HL-60/S4 (cell line): ENCODE results near the gene PARD3B.

Experiments used
- in situ Hi-C: fragments of 300-500 bp; cut with MboI; formaldehyde crosslinking; loops from 2 replicates; pipeline ENCODE4 v1.14.3; 2022; ENCODE audit warnings: low sequenced_read_pairs

Gene PARD3B

DNA sequence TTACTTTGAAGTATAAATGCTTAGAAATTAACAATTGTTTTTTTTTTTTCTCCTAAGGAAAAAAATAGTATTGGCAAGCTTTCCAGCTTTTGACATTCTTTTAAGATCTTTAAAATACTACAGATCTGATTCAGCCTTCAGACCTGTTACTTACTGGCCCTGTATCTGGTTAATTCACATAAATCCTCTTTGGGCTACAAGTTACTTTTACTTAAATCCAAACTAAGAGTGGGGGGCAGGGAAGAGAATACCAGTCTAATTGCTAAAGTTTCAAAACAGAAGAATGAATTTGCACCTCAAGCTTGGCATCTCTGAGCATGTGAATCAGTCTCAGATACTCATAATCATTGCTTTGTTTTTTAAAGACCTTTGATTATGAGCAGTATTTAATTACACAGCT, 386.3 kb downstream of the PARD3B start:
- in situ Hi-C loops = no loop called here

DNA sequence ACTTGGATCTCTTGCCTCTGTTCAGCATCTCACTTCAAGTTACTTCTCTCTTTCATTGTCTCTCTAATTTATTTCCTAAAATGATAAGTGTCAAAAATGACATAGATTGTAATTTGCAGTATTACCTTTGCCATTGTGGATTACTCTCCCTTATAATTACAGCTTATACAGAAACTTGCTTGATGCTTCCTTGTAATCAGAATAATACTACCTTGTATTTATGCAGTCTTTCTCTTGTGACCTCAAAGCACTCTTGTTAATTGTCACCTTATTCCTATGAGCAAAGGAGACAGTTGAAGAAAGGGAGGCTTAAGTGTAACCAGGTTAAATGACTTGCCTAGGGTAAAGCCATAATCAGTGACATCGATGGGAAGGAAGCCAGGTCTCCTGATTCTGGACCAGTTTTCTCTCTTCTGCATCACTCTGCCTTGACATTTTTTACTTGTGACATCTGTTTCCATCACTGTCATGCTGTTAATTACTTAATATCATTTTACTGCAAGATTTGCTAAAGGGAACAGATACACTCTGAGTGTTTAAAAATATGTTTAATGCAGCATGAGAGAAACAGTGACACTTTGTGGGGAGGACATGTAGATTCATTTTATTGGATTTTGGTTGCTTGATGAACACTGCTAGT, 388.6 kb downstream of the PARD3B start:
- in situ Hi-C loops = no loop called here

DNA sequence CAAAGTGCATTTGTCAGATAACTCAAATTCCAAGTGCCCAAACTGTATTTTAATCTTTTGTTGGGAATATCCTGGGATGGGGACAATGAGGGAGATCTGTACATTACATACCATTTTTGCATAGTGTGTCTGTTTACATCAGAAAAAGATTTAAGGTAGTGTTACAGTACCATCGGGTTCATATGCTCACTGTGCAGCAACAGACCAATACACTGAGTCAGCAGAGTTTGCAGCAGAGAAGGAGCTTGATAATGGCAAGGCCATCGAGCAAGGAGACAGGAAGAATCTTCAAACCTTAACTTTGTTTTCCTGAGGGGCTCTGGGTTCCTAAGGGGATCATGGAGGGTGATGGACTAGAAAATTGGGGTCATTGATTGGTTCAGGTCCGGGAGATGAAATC, 399.7 kb downstream of the PARD3B start:
- in situ Hi-C loops = no loop called here

DNA sequence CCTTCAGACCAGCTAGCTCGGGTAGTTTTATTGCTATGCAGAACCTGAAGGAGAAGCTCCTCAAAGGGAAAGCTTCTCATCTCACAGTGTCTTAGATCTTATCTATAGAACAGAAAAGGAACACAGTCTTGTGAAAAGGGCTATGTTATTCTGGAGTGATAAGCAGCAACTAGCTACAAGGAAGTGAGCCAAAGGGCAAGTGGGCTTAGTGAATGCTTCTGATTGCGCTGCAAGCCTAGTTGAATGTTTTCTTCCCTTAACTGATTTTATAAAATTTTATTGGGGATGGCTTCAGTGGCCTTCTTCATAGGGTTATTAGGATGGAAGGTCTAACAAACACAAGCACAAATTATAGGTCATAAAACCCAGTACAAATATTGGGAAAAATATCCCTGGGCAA, 400.1 kb downstream of the PARD3B start:
- in situ Hi-C loops = no loop called here

DNA sequence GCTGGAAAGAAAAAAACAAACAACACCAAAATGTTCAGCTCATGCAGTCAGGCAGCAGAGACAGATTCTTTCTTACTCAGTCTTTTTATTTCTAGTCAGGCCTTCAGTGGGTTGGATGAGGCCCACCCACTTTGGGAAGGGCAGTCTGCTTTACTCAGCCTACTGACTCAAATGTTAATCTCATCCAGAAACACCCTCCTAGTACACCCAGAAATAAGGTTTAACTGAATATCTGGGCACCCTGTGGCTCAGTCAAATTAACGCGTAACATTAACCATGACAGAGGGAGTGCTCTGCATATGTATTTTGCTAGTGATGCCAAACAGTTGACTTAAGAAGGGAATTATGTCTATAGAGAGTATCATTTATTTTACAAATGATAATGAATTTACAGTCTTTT, 401.6 kb downstream of the PARD3B start:
- in situ Hi-C loops = no loop called here

DNA sequence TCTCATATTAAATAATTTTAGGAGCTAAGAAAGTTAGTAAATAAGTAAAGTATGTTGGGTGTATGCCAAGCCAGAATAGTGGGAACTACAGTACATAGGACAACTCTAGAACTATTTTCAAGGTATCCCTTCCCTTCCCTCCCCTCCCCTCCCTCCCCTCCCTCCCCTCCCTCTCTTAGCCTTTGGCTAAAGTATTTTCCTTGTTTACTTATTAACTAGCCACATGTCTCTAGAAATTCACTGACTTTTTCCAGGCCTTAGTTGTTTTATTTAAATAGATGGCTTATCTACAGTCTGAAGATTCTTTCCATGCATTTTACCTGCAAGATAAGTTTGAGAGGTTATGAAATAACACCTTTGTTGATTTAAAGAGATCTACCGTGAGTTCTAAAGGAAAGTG, 402.1 kb downstream of the PARD3B start:
- in situ Hi-C loops = no loop called here

DNA sequence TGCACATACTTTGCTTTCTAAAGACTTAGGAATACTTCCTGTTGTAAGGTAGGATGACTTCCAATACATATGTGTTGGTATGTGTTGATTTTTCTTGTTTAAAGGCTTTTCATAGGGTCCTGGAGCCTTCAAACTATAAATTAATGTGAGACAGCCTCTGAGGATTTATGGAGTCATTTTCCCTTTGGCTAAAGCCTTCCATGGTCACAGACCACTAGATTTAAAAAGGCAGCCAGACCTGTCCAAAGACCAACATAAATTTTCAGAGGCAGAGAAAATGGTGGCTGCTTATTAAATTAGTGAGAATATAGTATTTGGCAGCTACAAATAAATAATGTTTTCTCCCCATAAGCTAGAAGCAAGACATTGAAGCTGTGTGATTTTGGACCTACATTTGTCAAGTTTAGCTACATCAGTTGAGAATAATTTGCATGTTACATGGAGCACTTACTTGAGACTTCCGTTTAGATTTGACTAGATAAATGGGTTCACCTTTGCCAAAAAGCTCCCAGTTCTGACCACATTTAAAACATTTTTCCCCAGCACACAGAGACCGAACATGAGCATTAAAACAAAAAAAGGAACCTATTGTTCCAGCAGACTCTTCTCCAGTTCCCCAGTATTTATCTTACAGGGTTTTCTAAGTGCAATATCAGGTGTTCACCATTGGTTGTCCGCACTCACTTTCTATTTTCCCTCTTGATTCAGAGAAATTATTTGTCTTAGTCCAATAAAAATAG, 402.9 kb downstream of the PARD3B start:
- in situ Hi-C loops = no loop called here

DNA sequence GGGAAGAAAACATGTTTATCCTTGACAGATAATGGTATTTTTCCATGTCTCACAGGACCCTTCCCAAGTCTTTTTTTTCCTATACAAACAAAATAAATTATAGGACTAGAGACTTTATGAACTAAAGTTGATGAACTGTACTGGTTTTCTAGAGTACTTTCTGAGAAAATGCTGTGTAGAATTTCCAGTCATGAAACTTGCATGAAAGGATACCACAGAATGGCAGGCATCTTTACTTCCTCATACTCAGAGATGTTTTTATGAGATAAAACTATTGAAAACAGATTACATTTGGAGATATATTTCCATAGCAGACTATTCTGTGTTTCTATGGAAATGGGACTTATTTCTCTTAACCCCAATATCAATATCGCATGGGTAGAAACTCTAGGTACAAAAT, 403.5 kb downstream of the PARD3B start:
- in situ Hi-C loops = no loop called here

DNA sequence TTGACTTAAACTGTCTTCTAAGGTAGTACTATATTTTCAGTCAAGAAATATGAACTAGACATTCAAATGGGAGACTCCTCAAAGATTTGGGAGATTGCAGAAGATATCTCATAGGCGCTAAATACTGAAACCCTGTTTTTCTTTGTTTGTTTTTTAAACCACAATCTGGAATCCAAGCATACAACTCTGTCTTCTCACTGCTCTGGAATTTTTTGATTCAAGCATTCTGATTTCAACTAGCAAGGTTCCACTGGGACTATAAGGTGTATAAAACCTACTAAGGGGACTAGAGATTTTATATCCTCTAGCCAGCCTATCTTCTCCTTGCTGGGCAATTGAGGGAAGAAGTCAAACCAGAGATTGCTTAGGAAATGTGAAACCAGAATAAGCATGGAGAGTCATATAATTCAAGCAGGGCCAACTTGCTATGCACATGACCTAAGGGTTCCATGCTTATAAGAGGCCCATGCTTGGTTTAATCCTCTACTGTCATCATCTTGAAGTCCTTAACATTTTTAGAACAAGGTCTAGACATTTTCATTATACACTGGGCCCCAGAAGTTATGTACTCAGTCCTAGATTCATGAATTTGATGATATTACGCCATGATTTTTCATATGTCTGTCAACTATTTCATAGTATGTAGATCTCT, 405.5 kb downstream of the PARD3B start:
- in situ Hi-C loops = no loop called here

DNA sequence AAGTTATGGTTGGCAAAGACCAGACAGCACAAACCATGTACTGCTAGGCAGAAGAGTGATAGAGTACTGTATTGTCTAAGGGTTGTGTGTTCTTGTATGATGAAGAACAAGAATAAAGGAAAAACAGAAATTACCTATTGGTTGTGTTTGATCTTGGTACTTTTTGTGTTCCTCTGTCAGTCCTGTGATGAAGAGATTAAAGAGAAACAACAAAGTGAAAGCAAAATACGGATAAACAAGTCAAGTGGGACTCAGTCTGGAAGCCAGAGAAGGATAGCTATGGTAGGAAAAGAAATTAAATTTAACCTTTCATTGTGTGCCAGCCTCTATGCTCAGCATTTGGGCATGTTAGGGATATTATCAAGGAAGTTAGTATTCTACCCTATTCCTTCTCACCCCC, 413.1 kb downstream of the PARD3B start:
- in situ Hi-C loops = no loop called here

DNA sequence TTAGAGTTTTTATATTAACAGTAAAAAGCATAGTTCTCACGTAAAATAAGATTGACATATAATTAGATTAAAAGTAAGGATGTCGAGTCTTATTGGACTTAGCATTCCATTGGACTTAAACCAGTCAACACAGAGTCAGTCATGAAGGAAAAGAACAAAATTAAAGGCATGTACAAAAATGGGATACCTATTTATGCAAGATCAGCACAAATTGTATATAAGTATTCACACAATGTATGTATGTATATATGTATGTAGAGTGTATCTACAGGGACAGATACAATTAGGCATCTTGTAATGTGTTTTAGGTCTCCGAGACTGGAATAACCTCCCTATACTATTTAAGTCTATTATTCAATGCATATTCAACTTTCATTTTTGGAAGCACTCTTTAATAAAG, 419.1 kb downstream of the PARD3B start:
- in situ Hi-C loops = no loop called here

DNA sequence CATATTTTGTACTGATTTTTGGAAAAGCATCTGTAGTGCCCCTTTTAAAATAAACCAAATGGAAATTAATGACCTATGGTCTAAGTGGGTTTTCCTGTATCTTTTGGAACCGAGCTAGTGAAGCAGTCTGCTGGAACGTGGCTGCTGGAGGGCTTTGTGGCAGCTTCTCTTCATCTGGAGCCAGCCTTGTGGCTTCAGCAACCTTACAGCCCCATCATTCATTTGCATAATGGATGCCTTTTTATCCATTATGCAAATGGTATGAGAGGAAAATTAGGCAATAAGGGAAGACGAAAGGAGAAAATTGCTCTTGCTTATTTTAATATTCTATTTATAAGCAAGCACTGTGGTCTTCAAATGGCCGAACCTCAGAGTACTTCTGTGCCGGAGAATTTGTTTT, 421.0 kb downstream of the PARD3B start:
- in situ Hi-C loops = no loop called here

DNA sequence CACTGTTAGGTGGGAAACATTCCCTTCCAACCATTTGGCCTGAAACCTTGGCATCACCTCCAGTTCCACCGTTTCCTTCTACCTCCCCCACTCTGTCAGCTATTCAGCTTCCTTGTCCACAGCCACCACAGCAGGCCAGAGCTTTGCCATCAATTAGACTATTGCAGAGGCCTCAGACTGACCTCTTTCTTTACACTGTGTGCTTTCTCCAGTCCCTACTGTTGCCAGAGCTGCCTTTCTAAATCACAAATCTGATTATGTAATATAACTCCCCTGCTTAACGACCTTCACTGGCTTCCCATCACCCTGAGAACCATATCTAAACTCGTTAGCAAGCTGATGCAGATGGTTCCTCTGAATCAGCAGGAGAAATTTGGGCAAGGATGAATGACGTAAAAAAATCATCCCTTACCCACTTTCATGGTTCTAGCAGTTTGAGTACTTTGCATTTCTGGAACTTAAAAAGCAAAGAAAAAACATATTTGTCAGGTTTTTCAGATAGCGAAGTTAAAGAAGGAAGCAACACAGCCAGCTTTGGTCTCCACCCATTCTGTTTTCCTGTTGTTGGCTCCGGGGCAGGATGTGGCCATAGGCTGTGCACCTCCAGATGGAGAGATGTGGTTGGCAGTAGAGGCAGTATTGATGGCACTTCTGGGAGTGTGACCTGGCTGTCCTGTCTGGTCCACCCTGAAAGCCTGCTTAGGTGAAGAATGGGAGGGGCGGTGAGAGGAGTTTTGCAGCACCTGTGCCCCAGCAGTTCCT, 422.1 kb downstream of the PARD3B start:
- in situ Hi-C loops = no loop called here

DNA sequence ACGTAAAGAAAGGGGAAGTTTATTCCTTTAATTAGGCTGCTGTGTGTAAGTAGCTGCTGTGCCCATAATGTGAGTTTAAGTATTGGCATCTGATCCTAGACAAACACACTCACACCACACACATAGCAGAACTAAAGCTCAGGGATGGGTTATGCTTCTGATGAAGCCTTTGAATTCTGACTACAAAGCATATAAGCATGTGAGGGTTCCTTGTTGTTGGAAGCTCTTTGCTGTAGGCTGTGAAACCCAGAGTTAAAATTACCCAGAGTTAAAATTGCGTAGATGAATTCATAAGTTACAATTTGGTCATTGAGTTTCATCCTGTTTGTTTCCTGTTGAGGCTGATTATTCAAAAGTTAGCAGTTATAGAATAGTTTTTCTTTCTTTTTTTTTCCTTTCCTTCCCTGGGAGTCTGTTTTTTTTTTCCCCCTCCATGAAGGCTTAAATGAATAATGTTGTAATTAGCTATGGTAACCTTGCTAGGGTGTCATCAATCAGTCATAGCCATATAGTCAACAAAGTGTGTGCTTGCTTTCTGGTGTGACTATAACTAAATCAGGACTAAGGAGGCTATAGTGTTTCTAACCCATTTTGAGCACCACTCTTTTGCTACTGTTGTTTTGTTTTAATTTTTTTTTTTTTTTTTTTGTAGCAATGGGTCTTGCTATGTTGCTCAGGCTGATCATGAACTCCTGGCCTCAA, 426.1 kb downstream of the PARD3B start:
- in situ Hi-C loops = no loop called here

DNA sequence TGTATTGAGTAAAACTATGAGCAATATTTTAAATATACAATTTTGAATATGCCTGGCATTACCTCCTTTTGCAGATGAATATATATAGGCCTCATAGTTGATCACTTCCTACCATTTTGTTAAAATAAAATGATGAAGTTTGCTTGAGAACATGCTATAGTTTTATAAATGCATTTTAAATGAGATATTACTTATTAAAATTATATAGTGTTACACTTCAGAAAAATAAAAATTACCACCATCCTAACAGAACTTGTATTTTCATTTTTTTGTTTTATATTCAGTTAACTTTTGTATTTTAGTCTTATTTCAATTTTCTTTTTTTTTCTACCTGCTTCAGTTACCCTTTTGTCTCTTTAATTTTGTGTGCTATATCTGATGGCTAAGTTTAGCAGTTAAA, 426.9 kb downstream of the PARD3B start:
- in situ Hi-C loops = no loop called here

DNA sequence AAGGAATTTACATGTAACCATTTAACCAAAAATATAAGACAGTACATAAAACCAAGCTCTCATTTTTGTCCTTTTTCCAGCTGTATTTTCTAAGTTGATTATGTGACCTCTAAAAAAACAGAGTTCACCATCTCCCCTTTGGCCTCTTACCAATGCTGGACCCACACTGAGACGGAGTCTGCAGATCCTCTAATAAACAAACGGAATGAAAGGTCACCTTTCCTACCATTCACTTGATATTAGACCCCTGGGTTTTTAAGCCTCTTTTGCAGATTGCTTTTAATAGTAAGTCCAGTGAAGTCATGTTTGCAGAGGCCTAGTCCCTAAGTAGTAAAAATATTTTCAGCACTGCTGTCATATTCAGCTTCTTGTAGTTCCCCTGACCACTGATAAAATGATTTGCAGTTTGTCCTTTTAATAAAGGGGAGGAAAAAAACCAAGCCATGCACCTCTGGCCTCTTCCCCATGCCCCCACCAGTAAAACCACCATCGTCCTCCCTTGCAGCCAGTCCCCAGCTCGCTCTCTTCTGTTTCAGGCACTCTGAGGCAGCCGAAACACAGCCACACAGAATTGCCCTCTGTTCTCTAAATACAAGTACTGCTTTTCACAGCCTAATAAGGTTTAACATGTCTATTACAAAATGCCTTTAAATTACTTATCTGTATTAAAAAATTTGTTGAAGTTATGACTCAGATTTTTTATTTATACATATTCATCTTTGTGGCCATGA, 427.5 kb downstream of the PARD3B start:
- in situ Hi-C loops = no loop called here

DNA sequence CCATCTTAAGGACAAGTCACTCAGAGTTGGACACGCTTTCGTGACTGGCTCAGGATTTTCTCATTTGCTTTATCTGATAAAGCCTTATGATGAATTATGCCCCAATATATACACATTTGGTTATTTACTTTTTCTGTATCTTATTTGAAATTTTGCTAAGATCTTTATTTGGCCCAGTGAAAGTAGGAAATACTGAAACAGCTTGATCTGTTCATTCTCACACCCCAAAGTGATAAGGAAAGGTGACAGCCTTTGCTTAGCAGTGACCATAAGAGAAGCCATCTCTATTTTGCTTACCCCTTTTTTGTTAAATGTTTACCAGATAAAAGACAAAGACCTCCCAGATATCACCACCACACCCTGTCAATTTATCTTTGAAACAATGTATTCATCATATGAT, 428.3 kb downstream of the PARD3B start:
- in situ Hi-C loops = no loop called here

DNA sequence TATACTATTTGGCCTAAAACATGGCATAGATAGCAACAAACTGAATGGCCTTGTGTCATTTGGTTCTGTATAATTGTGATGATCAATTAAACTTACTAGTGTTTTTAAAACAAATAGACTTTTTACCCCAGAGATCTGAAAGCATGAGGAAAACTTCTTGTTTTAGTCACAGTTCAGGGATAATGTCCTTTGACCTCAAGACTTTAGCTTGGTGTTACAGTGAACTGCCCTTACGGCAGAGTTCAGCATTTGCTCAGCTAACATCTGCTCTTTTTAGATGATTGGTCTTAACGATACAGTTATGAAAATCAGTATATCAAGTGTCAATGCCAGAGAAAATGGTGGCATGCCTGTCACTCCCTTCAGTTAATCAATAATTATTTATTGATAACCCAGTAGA, 429.2 kb downstream of the PARD3B start:
- in situ Hi-C loops = no loop called here

DNA sequence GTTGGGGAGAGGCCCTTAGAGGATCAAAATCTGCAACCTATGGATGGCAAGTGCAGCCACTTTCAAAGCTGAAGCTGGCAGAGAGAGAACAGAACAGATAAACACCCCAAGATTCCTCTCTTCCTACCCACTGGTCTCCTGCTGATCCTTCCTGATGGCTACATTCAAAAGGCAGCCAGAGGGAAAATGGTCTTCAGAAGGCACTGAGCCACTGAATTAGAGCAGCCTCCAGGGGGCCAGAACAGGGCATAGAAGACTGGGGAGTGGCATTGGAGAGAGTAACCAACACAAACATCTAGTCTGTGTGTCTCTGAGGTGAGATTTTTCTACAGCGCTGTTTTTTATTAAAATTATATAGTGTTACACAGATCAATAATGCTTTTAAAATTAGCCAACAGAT, 432.6 kb downstream of the PARD3B start:
- in situ Hi-C loops = no loop called here

DNA sequence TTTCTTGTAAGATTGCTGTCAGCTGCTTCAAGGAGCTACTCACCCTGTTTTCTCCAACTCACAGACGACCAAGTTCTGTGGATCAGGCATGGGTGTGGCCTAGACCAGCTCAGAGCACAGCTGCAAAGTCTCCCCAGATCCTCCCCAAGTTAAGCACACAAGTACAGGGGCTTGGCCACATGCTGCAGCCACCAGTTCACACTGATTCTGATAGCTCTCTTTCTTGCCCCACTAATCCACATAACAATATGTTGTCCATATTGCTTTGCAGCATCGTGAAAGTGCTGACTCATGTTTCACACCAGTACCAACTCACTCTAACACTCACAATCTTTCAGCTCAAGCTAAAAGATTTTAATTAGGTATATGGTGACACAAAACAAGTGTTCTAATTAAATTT, 437.0 kb downstream of the PARD3B start:
- in situ Hi-C loops = no loop called here
